ENCODE results near the gene STIL. TPM values are rescaled to one million over a fixed set of nuclear protein-coding genes. Genes with fewer than 3 reads are reported as not detected.

STIL gene
- polyA plus RNA-seq, 3 donors from 2014 or later = 0.54 to 1.8 (median 1.1) TPM

Other genes with a start within 250 kb of the STIL start
- not detected for gene CYP4Z1, start 246.9 kb downstream of the STIL start, polyA plus RNA-seq
- not detected for gene CYP4A22, start 176.7 kb downstream of the STIL start, polyA plus RNA-seq
- 1 to 10 TPM in 1 of 3 donors, under 1 TPM in 1, not detected in 1; 0.58 to 7.5 TPM for gene PDZK1IP1, start 124.1 kb downstream of the STIL start, polyA plus RNA-seq
- gene TAL1, start 81.9 kb downstream of the STIL start, polyA plus RNA-seq = 1 to 10 TPM in 1 of 3 donors, not detected in 2; 1.7 TPM
- gene CMPK1, start 19.6 kb upstream of the STIL start, polyA plus RNA-seq = 100 to 1,000 TPM; 122 to 171 (median 140) TPM
- gene FOXE3, start 102.1 kb upstream of the STIL start, polyA plus RNA-seq = not detected
- under 1 TPM; 0.03 to 0.40 (median 0.26) TPM for gene FOXD2, start 123.9 kb upstream of the STIL start, polyA plus RNA-seq

All from immature natural killer cell (primary cell).